Measurements from ENCODE around the gene SEMA3C.

GRCh38 chr7:80859272-80859970, 59.4 kb downstream of the SEMA3C start:
- TF ChIP-seq CTCF (IDR thresholded peaks at IDR 0.05) (no peak), POLR2A (IDR thresholded peaks at IDR 0.05) (no peak)
